Stimulated activated CD4-positive, alpha-beta T cell treated with anti-CD3 and anti-CD28 coated beads, Interleukin-2, amount 100 ng/mL, for 24 hours (primary cell): ENCODE results near the gene ENTHD1.
"Not testable (repeated sequence)": the region's sequence is repeated elsewhere in the genome, so short reads cannot be mapped to it uniquely, and the experiment has no call there.

Experiments used
- DNase-seq, 2 donors: peaks; one replicate each; pipeline ENCODE4 v3.0.0-alpha.2; 2020

ENTHD1 gene

GRCh38 chr22:39924286-39924685 lies 30.7 kb upstream of the ENTHD1 start:
- no peak for DNase-seq

DNA sequence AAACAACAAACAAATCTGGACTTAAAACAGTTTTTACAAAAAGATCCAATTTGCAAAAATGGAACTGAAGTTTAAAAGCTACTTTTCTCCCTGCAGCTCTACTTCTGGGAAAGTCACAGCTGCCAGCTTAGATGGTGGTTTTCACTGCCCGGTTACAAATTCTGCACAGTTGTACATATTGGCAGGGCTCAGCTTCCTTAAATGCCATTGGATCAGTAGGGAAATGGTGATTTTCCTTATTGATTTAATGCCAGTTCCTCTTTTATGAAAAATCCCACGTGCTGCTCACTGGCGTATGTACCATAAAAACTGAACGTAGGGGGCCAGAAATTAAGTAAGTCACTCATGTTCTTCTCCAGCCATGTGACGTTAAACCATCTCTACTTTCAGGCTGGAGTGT lies 30.1 kb upstream of the ENTHD1 start:
- DNase-seq = no peak

DNA sequence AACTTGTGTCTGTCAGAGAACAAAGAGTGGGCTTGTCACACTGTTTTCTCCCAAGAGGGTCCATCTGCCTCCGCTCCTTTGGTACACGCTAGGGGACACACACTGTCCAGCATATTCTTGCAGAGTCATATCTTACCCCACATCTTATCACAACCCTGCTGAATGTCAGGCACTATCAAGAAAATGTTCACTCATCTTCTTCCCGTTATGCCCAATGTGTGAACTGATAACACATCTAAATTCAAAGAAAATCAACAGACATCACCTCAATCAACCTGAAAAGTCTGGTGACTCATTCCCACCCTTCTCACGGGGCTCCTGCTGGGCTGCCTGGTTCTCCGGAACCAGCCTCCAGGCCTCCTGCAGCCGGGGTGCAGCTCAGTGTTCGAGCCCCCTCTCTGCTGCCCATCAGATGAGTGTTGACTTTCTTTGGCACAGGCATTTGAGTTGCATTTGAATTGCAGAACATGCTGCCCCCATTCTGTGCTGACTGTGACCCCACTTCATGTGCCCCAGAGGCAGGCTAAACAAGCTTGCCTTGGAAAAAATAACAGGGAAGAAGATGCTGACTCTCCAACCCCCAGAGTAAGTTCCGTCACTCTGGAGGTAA lies 26.7 kb upstream of the ENTHD1 start:
- peak; percentile 71 for DNase-seq

DNA sequence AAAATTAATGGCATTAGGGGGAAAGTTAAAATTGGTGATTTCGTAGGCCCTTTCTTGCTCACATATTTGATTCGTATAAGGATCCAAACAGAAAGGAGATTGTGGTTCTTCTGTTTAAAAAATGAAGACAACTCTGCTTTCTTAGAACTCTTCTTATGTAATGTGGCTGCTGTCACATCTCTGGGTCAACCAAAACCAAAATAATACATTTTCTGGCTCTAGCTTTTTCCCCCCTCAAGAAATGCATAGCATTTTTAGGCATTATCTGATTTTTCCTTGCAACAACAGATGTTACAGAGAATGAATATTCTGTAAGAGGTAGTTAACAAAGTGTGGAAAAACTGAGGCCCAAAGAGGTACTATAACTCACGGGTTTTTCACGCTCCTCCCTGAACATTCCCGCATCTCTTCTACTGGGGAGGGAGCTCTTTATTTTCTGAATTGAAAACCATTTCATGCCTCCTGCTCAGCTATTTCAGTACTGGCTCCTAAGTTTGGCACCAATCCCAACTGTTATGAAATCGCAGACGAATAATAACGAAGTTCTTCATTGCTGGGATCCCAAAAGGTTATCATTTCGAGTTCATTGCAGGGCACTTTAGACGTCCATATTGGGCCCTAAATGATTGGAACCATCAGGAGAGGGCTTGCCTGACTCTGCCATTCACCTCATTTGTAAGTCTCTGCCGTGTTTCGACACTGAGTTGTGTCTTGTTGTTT lies 24.4 kb upstream of the ENTHD1 start:
- DNase-seq = no peak

DNA sequence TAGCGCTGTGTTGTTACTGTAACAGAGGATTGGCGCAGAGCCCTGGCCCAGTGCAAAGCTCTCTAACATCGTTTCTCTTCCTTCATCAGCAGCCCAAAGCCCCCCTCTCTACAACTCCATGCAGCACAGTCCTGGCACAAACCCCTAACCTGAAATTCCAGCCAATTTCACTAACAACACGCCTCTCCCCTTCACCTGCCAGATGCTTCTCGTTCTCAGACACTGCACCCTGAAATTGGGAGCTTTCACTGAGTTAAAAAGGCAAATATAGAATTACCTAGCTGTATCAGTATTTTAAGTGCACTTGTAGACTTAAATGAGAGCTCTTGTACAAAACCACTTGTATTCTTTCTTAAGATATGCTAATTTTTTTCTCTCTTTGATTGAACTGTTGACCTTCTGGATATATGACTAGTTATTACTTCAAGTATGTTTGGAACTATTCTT lies 23.7 kb upstream of the ENTHD1 start:
- DNase-seq = no peak

DNA sequence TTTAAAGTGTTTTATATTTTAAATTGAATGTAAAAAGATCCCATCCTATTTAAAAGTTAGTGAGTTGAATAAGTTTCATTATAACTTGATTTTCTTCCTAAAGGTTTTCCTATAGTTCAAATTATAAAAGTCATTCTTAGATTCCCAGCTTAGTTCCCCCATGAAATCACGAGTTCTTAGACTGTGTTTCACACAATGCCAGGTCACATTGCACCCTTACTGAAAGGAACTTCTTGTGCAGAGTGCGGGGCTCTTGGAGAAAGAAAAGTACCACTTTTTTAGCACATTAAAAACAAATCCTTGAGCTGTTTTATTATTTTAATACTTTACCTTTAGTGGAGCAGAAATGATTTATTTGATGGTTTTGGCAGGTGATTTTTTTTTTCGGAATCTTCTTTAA lies 22.9 kb upstream of the ENTHD1 start:
- no peak for DNase-seq

GRCh38 chr22:39915295-39915726 lies 21.8 kb upstream of the ENTHD1 start:
- no peak for DNase-seq

- DNase-seq = no peak
Measured at GRCh38 chr22:39914584-39914983, 21.0 kb upstream of the ENTHD1 start.

DNA sequence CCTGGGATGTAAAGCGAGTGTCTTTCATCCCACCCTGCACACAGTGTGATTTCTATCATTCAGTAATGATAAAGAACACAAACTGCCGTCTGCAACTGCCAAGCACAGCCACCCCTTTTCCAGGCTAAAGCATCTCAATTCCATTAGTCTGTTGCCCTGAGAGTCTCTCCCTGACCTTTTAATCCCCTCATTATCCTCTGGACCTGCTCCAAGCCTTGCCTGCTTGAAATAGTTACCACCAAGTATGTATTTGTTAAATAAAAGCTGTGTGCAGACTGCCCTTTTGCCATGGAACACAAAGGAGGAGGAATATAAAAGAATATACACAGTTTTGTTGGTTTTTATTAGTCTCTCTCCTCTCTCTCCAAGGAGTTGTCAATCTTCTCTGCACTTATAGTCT lies 20.3 kb upstream of the ENTHD1 start:
- DNase-seq = no peak

- DNase-seq = no peak
Measured at GRCh38 chr22:39913321-39913720, 19.8 kb upstream of the ENTHD1 start.

- no peak for DNase-seq
Measured at GRCh38 chr22:39910876-39911613, 17.5 kb upstream of the ENTHD1 start.

DNA sequence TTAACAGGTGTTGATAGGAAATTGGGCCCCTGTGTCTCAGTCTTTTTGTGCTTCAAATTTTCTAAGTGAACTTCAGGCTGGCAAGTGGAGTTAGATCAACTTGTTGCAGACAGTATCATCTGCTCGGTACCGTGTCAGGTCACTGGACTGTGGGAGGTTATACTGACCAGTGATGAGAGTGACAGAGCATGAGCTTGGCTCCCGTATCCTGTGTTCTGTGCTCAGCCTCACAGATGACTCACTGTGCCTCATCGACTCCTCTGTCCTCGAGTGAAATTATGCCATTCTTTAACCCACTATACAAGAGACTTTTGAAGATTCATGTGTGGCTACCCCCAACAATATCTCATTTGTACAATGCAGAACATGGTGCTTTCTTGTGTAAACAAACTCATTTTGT lies 15.2 kb upstream of the ENTHD1 start:
- no peak for DNase-seq

GRCh38 chr22:39908136-39908535 lies 14.6 kb upstream of the ENTHD1 start:
- DNase-seq = no peak

DNA sequence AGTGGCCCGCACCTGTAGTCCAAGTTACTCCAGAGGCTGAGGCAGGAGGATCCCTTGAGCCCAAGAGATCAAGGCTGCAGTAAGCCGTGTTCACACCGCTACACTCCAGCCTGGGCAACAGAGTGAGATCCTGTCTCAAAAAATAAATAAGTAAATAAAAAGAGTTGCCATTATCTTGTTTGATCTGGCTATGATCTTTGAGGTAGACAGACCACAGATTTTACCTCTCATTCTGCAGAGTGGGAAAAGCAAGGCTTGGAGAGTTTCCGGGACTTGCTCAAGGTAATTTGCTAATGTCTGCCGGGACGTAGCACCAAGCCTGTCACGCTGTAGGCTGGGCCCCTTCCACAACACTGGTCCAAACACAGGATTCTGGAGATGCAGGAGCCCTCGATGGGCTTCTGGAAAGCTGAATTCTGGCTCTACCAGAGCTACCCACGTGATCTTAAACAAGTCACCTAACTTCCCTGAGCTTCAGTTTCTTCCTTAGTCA lies 14.1 kb upstream of the ENTHD1 start:
- DNase-seq = no peak

DNA sequence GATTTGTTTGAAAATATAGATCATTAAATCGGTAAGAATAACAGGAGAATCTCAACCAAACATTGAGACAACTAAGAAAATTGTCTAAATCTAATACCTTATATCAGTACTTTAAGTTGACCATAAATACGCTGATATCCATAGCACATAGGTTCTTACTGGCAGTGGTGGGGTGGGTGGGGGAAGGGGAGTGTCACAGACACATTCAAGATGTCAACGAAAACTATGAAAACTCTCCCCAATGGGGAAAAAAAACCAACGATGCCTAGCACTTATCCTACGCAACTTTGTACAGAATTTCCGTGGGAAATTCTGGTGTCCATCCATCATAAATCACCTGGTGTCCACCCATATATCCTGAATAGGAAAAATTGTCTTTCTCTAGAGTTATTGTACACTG lies 13.5 kb upstream of the ENTHD1 start:
- peak in 1 of 2 donors; percentile 42 for DNase-seq

DNA sequence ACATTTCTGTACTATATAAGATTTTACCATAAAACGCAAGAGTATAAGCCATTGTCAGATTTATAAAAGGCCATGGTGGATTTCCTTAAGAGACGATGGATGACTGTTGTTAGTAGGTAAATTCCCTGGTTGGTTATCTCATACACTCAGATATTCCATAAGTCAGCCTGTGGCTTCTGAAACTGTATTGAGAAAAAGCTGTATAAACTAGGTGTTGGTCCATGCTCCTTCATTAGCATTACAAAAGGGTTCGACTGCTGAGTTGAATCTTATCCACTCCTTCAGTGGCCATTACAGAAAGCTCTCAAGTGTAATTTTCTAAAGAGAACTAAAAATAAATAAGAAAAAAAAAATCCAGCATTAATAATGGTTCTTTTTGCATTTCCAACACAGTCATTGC lies 12.6 kb upstream of the ENTHD1 start:
- no peak for DNase-seq

DNA sequence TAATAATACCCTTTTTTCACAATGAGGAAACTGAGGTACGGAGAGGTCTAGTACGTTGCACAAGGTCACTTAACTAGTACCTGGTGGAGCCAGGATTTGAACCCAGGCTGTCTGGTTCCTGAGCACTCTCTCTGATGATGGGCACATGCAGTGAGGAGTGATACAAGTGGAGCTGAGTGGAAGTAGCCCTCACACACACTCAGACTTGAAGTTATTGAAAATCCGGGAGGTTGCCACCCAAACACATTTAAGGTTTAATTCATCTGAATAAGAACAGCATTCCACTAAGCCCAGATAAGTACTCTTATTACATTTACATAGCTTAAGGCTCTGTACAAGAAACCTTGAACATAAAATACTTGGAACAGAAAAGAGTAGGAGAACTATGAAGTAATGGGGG lies 12.1 kb upstream of the ENTHD1 start:
- no peak for DNase-seq

DNA sequence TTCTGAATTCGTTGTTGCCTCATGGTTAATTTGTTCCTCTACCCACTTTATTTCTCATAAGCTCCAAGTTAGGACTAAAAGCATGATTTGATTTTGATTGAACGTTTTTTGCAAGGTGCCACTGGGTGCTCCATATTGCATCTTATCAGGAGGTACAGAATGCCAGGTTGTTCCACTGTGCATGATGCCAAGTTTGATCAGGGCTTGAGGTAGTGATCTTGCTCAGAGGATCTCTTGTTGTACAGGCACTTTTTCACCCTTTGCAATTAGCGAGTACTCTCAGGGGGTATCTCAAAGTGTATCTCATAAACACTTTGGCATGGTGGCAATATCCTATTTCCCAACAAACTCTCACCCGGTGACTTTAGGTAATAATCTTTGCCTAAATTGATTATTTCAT lies 11.3 kb upstream of the ENTHD1 start:
- DNase-seq = no peak

DNA sequence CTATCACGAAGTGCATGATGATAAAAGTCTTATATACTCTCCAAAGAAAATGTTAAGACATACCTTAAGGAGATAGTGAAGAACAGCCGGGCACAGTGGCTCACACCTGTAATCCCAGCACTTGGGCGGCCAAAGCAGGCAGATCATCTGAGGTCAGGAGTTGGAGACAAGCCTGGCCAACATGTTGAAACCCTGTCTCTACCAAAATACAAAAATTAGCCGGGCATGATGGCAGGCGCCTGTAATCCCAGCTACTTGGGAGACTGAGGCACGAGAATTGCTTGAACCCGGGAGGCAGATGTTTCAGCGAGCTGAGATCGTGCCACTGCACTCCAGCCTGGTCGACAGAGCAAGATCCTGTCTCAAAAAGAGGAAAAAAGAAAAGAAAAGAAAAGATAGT lies 10.5 kb upstream of the ENTHD1 start:
- not testable (repeated sequence) for DNase-seq

GRCh38 chr22:39901565-39902146 lies 8.1 kb upstream of the ENTHD1 start:
- no peak for DNase-seq

DNA sequence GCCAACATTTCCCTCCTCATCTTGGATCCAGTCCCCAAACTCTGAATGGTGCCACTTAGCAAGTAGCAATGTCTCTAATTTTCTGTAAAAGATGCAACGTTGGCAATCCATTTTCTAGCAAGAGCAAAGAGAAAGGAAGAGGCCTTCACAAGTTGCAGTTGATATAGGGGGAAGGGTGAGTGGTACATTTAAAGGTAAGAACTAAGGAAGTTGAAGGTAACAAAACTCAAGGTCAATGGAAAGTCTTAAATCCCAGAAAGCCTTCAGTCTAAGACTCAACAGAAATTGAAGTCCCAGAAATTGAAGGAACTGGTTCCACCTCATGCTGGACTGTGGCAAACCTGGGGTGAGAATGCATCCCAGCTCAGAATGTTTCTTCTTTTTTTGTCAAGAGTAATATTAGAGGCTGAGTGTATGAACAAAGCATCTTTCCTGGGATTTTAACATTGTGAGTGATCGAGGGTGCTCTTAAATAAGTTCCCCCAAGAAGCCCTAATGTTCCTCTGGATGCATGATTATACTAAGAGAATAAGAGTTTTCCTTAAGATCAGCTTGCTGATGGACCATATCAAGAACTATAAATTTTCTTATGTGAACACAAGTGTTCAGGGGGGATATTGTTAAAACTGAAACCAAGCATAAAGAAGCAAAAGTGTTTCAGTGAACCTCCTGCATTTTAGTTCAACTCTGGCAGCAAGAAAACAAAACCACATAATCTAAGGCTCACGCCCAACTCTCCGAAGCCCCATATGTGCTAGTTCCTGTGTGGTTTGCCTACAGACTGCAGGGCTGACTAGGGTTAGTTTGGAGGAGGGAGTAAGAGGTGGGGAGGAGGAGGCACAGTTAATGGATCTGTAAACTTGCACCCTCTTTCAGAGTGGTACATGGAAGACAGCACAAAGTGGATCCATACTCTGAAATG lies 7.0 kb upstream of the ENTHD1 start, which contains the start of gene GRAP2:
Gene GRAP2, plus strand, starts transcription at position 779 of the 922 bp plus-strand sequence. CDS start 46,023 bp downstream, outside the sequence.
- DNase-seq = peak; percentile 52 to 62

DNA sequence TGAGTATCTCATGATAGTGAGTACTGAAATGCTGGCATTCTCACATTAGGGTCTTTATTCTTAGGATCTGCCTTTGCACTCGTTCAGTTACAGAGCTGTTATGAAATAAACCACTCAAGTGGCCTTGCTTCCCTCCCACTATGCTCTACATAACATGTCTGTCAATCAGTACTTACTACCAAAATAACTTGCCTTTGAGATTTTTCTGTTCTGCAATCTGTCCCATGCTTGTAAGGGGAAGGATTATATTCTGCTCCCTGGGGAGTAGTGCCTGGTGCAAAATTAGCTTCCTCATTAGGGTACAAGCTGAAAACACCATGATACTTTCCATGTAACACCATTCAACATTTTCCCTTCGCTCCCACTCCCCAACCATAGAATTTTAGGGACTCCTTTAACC lies 5.4 kb upstream of the ENTHD1 start:
- DNase-seq = no peak
